ENCODE measurements around the gene OR4S2.

OR4S2 gene

GRCh38 chr11:55648027-55648426 lies at the start of gene OR4S2:
OR4S2 (plus strand) TSS chr11:55648327; CDS start chr11:55650904, 2,577 bp downstream.
- no peak for DNase-seq (ENCODE audit: low read depth)

- no peak for DNase-seq (ENCODE audit: low read depth)
Measured at GRCh38 chr11:55607545-55607944, 40.6 kb upstream of the OR4S2 start, which contains the start of gene OR4C11. OR4C11 (minus strand) TSS chr11:55607645; CDS start chr11:55604373, 3,272 bp downstream.

DNA sequence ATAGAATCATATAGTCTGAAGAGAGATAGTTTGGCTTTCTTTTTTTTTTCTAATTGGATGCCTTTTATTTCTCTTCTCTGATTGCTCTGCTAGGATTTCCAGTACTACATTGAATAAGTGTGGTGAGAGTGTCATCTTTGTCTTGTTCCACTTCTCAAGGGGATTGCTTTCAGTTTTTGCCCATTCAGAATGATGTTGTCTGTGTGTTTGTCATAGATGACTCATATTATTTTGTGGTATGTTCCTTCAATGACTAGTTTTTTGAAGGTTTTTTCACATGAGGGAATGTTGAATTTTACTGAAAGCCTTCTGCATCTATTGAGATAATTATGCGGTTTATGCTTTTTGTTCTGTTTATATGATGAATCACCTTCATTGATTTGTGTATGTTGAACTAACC lies 23.6 kb upstream of the OR4S2 start:
- no peak for DNase-seq (ENCODE audit: low read depth)

DNA sequence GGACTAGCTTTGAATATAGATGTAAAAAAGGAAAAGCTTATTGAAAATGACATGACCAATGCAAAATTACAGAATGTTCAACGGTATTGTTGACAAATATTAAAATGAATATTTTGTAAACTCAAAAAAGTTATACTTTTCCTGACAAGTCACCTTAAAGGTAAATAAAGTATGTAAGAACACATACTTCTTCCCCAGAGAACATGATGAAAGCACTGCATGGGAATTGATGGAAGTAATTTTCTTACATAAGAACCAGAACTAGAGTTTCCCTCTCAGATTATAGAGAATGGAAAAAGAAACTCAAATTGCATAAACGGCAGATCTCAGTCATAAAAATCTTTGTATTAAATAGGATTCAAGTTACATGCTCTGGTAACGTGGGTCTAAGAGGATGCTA lies 13.3 kb upstream of the OR4S2 start, which contains the start of gene OR4P4:
OR4P4 (plus strand) TSS at position 301 of the 400 bp plus-strand sequence.
- DNase-seq (ENCODE audit: low read depth) = no peak

DNA sequence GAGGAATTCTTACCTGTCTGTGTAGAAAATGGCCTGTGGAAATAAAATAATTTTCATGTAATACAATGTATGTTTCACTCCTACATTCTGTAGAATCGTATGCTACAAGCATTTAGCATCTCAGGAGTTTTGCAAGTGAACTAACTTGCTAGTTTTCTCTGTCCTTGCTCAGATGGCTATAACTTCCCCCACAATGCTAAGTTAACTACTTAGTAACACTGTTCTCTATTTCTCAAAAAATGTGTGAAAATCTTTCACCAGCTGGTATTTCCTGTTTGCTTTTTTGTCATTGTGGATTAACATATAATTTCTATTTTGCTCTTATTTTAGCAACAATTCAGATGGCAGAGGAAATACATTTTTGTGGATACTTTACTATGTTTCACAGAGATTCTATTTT lies 4.4 kb downstream of the OR4S2 start:
- no peak for DNase-seq (ENCODE audit: low read depth)

GRCh38 chr11:55655096-55655495 lies 7.0 kb downstream of the OR4S2 start:
- no peak for DNase-seq (ENCODE audit: low read depth)

GRCh38 chr11:55658031-55658573 lies 10.0 kb downstream of the OR4S2 start:
- DNase-seq (ENCODE audit: low read depth) = no peak

- DNase-seq (ENCODE audit: low read depth) = no peak
Measured at GRCh38 chr11:55658608-55659007, 10.5 kb downstream of the OR4S2 start.

GRCh38 chr11:55661901-55662300 lies 13.8 kb downstream of the OR4S2 start, which contains the start of gene OR4C6:
OR4C6 (plus strand) TSS chr11:55662201; CDS start chr11:55665167, 2,966 bp downstream.
- DNase-seq (ENCODE audit: low read depth) = no peak

GRCh38 chr11:55669376-55669775 lies 21.2 kb downstream of the OR4S2 start:
- no peak for DNase-seq (ENCODE audit: low read depth)

GRCh38 chr11:55673860-55674259 lies 25.7 kb downstream of the OR4S2 start:
- DNase-seq (ENCODE audit: low read depth) = no peak

- DNase-seq (ENCODE audit: low read depth) = no peak
Measured at GRCh38 chr11:55697817-55698216, 49.7 kb downstream of the OR4S2 start.

DNA sequence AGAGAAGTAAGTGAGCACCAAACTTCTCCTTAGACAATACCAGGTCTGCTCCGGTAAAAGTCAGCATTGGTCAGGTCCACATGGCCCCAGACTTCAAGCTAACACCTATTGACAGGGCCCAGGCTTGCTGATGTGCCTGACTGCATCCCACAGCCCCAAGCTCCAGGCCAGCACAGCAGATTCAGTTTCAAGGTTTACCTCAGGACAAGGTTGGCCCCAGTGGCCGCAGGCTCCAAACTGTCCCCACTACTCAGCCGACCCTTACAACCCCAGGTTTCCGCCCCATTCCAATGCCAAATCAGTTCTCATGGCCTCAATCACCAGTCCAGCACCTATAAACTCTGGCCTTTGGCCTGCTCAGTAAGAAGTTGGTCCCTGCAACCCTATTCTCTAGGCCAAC lies 53.3 kb downstream of the OR4S2 start:
- no peak for DNase-seq (ENCODE audit: low read depth)
